GM06990 (cell line): ENCODE measurements around the gene AUTS2.

Experiments used
- DNase-seq: peaks from one replicate; pipeline ENCODE4 v3.0.0-alpha.2; 2011; ENCODE audit not compliant: insufficient read length; ENCODE audit errors: extremely low read depth
- H3K27me3 ChIP-seq: replicated peaks from 2 replicates; pipeline ENCODE4 v1.6.0; 2011; ENCODE audit warnings: low read length; ENCODE audit not compliant: control insufficient read depth, insufficient read depth
- H3K36me3 ChIP-seq: 2 replicates; pipeline ENCODE4 v1.5.1; 2011; ENCODE audit warnings: low read length; ENCODE audit not compliant: control insufficient read depth, insufficient read depth
- H3K4me3 ChIP-seq: replicated peaks from 2 replicates; pipeline ENCODE4 v1.5.1; 2011; ENCODE audit warnings: low read depth, mild to moderate bottlenecking, control low read depth, low read length
- TF ChIP-seq, protein P1 (sequence below): IDR thresholded peaks from 2 replicates; pipeline ENCODE4 v1.5.1; 2011; ENCODE audit warnings: low read length, control low read depth, mild to moderate bottlenecking, inconsistent platforms; ENCODE audit not compliant: insufficient read depth, poor library complexity, severe bottlenecking

AUTS2 gene

DNA sequence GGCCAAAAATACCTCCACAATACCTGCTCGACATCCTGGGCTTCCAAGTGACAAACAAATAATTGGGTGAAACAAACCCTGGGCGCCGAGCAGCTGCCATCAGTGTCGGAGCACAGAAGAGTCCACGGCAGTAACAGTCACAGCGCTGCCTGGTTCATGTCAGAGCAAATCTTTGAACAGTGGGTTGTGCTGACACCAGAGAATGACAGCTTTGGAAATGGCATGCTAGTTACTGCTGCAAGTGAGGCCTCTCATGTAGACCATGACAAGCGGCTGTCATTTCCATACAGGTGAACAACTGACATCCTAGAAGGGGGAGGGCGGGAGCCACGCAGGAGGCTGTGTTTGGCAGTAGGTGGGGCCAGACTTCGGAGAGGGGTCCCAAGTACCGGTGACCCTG, 1113.2 kb downstream of the AUTS2 start:
- no peak overlapping the region for H3K4me3 ChIP-seq
- TF ChIP-seq, protein P1, sequence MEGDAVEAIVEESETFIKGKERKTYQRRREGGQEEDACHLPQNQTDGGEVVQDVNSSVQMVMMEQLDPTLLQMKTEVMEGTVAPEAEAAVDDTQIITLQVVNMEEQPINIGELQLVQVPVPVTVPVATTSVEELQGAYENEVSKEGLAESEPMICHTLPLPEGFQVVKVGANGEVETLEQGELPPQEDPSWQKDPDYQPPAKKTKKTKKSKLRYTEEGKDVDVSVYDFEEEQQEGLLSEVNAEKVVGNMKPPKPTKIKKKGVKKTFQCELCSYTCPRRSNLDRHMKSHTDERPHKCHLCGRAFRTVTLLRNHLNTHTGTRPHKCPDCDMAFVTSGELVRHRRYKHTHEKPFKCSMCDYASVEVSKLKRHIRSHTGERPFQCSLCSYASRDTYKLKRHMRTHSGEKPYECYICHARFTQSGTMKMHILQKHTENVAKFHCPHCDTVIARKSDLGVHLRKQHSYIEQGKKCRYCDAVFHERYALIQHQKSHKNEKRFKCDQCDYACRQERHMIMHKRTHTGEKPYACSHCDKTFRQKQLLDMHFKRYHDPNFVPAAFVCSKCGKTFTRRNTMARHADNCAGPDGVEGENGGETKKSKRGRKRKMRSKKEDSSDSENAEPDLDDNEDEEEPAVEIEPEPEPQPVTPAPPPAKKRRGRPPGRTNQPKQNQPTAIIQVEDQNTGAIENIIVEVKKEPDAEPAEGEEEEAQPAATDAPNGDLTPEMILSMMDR, result no peak
- H3K27me3 ChIP-seq, result no peaks in the 10 kb centered on the region
- no peak for DNase-seq
- H3K36me3 ChIP-seq, result no peaks in the 10 kb centered on the region; the same call in 1 of the 2 replicates

DNA sequence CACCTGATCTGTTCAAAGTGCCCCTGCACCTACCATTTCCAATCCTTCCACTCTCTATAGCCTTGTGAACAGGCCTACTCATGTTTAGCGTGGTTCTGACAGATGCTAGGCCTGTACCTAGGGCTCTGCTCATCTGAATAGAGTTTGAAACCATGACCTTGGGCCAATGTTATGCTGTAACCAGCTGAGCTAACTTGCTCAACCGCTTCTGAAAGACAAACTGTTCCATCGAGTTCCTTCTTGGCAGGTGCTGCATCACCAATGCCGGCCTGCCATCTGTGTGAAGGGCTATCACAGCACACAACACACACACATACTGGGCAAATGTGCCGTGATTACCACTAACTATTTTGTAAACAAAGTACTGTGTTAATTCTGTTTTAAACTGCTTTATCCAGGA, 1114.7 kb downstream of the AUTS2 start:
- Histone ChIP-seq H3K36me3 (no peaks in the 10 kb centered on the region; the same call in 1 of the 2 replicates), H3K27me3 (no peaks in the 10 kb centered on the region), H3K4me3 (no peak overlapping the region)
- no peak for DNase-seq
- TF ChIP-seq, protein P1, result no peak

DNA sequence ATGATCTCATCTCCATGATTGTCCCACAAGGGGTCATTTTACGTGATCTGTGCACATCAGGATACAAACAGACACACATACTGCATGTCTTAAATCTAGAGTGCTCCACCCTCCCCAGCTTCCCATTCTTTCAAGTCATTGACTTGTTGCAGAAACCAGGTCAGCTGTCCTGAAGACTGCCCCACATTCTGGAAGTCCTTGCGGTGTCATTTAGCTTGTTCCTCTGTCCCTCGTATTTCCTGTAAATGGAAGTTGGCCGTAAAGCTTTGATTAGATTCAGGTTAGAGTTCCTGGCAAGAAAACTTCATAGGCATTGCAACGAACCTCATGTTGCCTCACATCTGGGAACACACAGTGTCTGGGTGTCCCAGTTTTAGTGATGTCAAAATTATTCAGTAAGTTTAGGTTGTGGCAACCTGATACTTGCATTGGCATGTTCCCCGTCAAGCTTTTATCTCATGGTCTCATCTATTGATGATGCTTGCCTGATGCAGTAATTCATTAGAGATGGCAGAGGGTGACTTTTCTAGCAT, 1116.3 kb downstream of the AUTS2 start:
- H3K27me3 ChIP-seq, result no peaks in the 10 kb centered on the region
- TF ChIP-seq, protein P1, result no peak
- DNase-seq, result no peak
- H3K36me3 ChIP-seq, result peaks cover 1% of the 10 kb centered on the region; the same call in 1 of the 2 replicates
- no peak overlapping the region for H3K4me3 ChIP-seq

DNA sequence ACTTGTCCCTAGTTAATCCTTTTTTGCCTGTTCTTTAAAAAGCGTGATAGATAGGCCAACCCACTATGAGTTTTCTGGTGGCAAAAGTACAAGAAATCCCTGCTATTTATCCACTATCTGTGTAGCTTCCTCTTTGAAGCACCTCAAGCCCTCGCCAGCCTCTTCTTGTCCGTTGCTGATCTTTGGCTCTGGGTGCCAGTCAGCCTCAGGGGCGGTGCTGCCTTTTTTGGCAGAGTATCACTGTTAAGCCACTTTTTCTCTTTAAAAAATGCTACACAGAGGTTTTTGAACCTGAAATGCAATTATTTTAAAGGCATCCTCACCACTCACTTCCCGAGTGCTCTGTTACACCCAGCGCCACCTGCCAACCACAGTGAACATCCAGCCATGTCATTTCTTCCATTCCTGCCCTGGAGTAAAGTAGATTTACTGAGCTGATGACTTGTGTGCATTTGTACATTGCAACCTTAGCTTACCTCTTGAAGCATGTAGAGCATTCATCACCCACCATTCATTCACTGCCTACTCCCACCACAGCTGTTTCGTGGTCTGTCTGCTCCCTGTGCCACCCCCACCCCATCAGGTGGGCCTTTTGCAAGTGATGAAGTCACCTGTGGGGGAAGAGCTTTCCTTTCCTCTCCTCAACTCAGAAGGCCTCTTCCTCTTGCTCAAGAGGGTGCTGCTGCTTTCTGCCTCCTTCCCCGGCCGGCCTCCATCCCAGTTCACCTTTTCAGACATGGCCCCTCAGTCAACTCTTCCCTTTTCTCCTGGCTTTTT, 1119.5 kb downstream of the AUTS2 start:
- H3K27me3 ChIP-seq, result no peaks in the 10 kb centered on the region
- TF ChIP-seq, protein P1, result no peak
- no peak overlapping the region for H3K4me3 ChIP-seq
- H3K36me3 ChIP-seq, result 0 out of 2 replicates have a peak, but pooled peaks cover 1% of the 10 kb centered on the region
- DNase-seq, result no peak

DNA sequence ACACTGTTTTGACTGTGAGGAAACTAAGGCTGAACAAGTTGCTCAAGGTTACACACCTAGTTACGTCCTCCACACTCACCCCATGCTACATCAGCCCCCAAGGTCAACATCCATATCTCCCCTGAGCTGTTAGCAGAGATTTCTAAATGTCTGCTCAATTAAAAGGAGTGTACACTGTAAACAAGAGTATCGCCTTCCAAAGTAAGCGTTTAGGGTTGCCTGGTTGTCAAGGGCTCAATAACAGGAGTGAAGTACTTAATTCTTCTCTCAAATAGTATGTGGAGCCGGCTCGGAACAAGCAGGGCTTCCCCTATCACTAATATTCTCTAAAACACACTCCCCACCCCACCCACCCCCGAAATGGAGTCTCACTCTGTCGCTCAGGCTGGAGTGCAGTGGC, 1120.8 kb downstream of the AUTS2 start:
- Histone ChIP-seq H3K36me3 (0 out of 2 replicates have a peak, but pooled peaks cover 1% of the 10 kb centered on the region), H3K27me3 (no peaks in the 10 kb centered on the region), H3K4me3 (no peak overlapping the region)
- TF ChIP-seq, protein P1, result no peak
- no peak for DNase-seq
